Fibroblast of lung (primary cell): ENCODE results near the gene CHTOP. TPM values are rescaled to one million over a fixed set of nuclear protein-coding genes. Genes with fewer than 3 reads are reported as not detected.

Source experiments
- DNase-seq, 2 donors: peaks; one replicate each; pipeline versions ENCODE4 v3.0.0 to v3.0.0-alpha.2; 2010; ENCODE audit warnings: low read depth in 2 of 2
- H2AFZ ChIP-seq: 2 replicates; pipeline ENCODE4 v1.5.1; 2012; ENCODE audit warnings: low read length, control low read depth, inconsistent platforms
- H3K27ac ChIP-seq: 2 replicates; pipeline ENCODE4 v1.5.1; 2011; ENCODE audit warnings: low read length, control low read depth; ENCODE audit not compliant: insufficient read depth
- H3K27me3 ChIP-seq: 2 replicates; pipeline ENCODE4 v1.5.1; 2011; ENCODE audit warnings: mild to moderate bottlenecking, low read length; ENCODE audit not compliant: control insufficient read depth, insufficient read depth
- H3K36me3 ChIP-seq: 2 replicates; pipeline ENCODE4 v1.5.1; 2011; ENCODE audit warnings: low read length; ENCODE audit not compliant: control insufficient read depth, insufficient read depth
- H3K4me1 ChIP-seq: 2 replicates; pipeline ENCODE4 v1.5.1; 2011; ENCODE audit warnings: low read length; ENCODE audit not compliant: control insufficient read depth, insufficient read depth; ENCODE audit errors: extremely low read depth
- H3K4me2 ChIP-seq: 2 replicates; pipeline ENCODE4 v1.5.1; 2011; ENCODE audit warnings: low read length, control low read depth; ENCODE audit not compliant: insufficient read depth; ENCODE audit errors: extremely low read depth
- H3K4me3 ChIP-seq, 4 experiments: fragments of 200-600 bp in 1 of 4; sonication (generic) in 1 of 4; replicated peaks in 1 of 4; 2 replicates each; pipeline ENCODE4 v1.5.1; 2011 to 2016; ENCODE audit warnings: low read length in 4 of 4, low read depth in 3 of 4, mild to moderate bottlenecking in 3 of 4, control low read depth in 2 of 4, inconsistent platforms in 1 of 4, mixed read lengths in 1 of 4; ENCODE audit not compliant: insufficient read depth in 1 of 4; ENCODE audit errors: control extremely low read depth in 1 of 4
- H3K79me2 ChIP-seq: 2 replicates; pipeline ENCODE4 v1.5.1; 2012; ENCODE audit warnings: mild to moderate bottlenecking, low read length, inconsistent platforms; ENCODE audit not compliant: control insufficient read depth, insufficient read depth
- H3K9ac ChIP-seq: 2 replicates; pipeline ENCODE4 v1.5.1; 2011; ENCODE audit warnings: mild to moderate bottlenecking, low read length, control low read depth; ENCODE audit not compliant: insufficient read depth
- H3K9me3 ChIP-seq: 2 replicates; pipeline ENCODE4 v1.5.1; 2012; ENCODE audit warnings: low read depth, low read length; ENCODE audit not compliant: control insufficient read depth, insufficient read depth
- H4K20me1 ChIP-seq: 2 replicates; pipeline ENCODE4 v1.5.1; 2011; ENCODE audit warnings: low read length; ENCODE audit not compliant: control insufficient read depth, insufficient read depth; ENCODE audit errors: extremely low read depth
- EZH2 ChIP-seq: IDR thresholded peaks from 2 replicates; pipeline ENCODE4 v1.5.1; 2012; ENCODE audit warnings: low read length, control low read depth, mild to moderate bottlenecking; ENCODE audit errors: missing control alignments
- polyA plus RNA-seq, 2 donors: library from polyadenylated mRNA; depleted of rRNA in 1 of 2; stranded (reverse) in 1 of 2; unstranded in 1 of 2; fragments of >200 nt; gene quantifications; 2 replicates each; pipeline ENCODE4 v1.2.1, GENCODE V29; 2011 to 2012; ENCODE audit warnings: missing spikeins in 1 of 2
- total RNA-seq: library from RNA; depleted of rRNA; stranded (reverse); fragments of >200 nt; gene quantifications from 2 replicates; pipeline ENCODE4 v1.2.1, GENCODE V29; 2014
- TF ChIP-seq, protein P1 (sequence below), 2 donors: IDR thresholded peaks in 1 of 2; conservative IDR thresholded peaks in 1 of 2; 1 replicate in 1 of 2; 2 replicates in 1 of 2; pipeline ENCODE4 v1.5.1; 2011 to 2012; ENCODE audit warnings: low read length in 2 of 2, control low read depth in 1 of 2, inconsistent platforms in 1 of 2, low read depth in 1 of 2, mild to moderate bottlenecking in 1 of 2

Gene CHTOP
- total and polyA plus RNA-seq, 2 donors (not counting 1 experiment from before 2014, with no cell fraction given): 34.0 to 47.6 TPM

DNA sequence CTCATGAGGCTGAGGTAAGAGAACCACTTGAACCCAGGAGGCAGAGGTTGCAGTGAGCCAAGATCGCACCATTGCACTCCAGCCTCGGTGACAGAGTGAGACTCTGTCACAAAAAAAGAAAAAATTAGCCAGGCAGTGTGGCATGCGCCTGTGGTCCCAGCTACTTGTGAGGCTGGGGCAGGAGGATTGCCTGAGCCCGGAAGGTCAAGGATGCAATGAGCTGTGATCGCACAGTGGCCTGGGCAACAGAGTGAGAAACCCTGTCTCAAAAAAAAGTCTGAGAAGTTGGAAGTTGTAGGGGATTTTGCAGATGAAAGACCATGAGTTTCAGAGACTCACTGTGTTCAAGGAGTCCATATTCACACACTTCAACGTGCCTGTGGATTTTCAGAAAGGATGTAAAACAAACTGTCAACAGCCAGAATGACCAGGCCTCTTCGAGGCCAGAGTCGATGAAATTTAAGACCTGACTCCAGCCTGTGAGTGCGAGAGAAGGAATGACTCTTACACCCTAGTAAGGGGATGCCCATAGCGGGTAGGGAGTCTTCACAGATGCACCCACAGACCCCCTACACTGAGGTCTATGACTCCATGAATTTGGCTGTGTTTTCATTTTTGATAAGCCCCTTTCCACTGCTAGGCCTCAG is 8.8 kb upstream of the CHTOP start:
- no peak for TF ChIP-seq EZH2
- TF ChIP-seq, protein P1, sequence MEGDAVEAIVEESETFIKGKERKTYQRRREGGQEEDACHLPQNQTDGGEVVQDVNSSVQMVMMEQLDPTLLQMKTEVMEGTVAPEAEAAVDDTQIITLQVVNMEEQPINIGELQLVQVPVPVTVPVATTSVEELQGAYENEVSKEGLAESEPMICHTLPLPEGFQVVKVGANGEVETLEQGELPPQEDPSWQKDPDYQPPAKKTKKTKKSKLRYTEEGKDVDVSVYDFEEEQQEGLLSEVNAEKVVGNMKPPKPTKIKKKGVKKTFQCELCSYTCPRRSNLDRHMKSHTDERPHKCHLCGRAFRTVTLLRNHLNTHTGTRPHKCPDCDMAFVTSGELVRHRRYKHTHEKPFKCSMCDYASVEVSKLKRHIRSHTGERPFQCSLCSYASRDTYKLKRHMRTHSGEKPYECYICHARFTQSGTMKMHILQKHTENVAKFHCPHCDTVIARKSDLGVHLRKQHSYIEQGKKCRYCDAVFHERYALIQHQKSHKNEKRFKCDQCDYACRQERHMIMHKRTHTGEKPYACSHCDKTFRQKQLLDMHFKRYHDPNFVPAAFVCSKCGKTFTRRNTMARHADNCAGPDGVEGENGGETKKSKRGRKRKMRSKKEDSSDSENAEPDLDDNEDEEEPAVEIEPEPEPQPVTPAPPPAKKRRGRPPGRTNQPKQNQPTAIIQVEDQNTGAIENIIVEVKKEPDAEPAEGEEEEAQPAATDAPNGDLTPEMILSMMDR (conservative IDR thresholded peaks at IDR 0.05 in 1 of 2, IDR thresholded peaks at IDR 0.05 in 1 of 2; ENCODE audit: low read depth in 1 of 2, low read length in 2 of 2): no peak
- Histone ChIP-seq H3K9me3 (no peaks in the 10 kb centered on the region), H3K4me2 (peak overlapping the region; percentile 20), H3K4me1 (peaks cover 2% of the 10 kb centered on the region), H4K20me1 (no peaks in the 10 kb centered on the region), H3K9ac (no peak overlapping the region), H3K36me3 (peaks cover 3% of the 10 kb centered on the region), H3K27ac (no peak overlapping the region), H3K79me2 (peaks cover 18% of the 10 kb centered on the region), H3K27me3 (no peaks in the 10 kb centered on the region), H2AFZ (no peak overlapping the region), H3K4me3 (peak overlapping the region in 1 of 4 experiments; percentile 89)
- no peak for DNase-seq

DNA sequence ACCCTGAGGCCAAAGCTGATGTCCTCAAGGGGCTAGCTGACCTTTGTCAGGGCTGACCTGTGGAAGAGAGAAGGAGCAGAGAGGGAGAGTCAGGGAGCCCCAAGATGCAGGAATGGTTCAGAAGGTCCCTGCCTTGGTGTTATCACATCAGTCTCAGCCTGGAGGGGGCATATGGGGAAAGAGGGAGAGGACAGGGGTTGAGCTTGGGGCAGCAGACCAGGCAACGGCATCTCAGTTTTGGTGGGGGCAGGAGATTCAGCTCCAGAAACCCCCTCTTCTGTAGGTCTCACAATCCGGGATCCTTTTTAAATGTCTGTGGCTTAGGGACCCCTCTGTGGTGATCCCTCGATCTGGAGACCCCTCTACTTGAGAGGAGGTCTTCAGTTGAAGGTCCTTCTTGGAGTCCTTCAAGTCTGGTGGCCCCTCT is 7.4 kb upstream of the CHTOP start:
- Histone ChIP-seq H3K4me1 (peaks cover 2% of the 10 kb centered on the region), H3K36me3 (peaks cover 3% of the 10 kb centered on the region), H3K27me3 (no peaks in the 10 kb centered on the region), H3K9ac (peak overlapping the region; percentile 84), H3K9me3 (no peaks in the 10 kb centered on the region), H3K27ac (peak overlapping the region; percentile 95), H2AFZ (no peak overlapping the region), H3K79me2 (peaks cover 18% of the 10 kb centered on the region), H3K4me2 (peak overlapping the region; percentile 75), H4K20me1 (no peaks in the 10 kb centered on the region), H3K4me3 (peak overlapping the region; percentile 72 to 89 (median 78))
- DNase-seq: no peak
- TF ChIP-seq, protein P1 (conservative IDR thresholded peaks at IDR 0.05 in 1 of 2, IDR thresholded peaks at IDR 0.05 in 1 of 2; ENCODE audit: low read depth in 1 of 2, low read length in 2 of 2): no peak
- no peak for TF ChIP-seq EZH2

DNA sequence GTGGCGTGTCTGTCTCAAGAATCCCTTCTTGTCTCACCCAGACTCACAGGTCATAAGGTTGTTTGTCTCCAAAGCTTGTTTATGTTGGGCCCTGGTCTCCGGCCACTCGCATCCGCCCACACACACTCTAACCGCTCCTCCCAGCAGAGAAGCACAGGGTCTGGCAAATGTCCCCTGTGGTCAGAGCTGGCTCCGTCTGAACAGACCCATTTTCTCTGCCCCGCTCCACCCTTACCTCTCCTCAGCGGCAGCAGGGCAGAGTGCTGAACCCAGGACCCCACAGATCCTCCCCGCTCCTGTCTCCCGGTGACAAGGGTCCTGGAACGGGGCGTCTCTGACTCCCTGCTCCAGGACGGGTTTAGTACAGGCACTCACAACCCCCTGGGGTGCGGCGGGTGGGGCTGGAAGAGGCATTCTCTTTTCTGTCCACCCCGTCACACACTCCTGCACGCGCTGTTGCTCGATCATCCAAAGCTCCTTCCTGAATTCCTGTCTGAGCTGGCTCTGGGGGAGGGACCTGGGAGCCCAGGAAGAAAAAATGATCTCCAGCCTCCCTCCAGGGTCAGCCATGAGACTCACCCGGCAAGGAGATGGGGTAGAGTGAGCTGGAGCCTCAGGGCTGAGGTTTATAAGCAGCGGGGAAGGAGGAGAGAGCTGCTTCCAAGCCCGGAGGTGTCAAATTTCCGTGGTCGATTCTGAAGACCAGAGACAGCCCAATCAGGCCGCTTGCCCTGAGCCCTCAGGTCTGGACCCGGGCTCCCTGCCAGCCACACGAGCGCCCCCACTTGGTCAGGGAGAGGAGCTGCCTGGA is 6.8 kb upstream of the CHTOP start, which contains the start of gene S100A13:
Gene S100A13 (minus strand): TSS at position 602 of the 811 bp plus-strand sequence. CDS start 1,033 bp downstream, outside the sequence.
- H4K20me1 ChIP-seq: no peaks in the 10 kb centered on the region

More for the DNA sequence above, 6.8 kb upstream of the CHTOP start, which contains the start of gene S100A13:
- Histone ChIP-seq H3K9ac (peak within 1 kb of the TSS; percentile 84), H3K79me2 (peaks cover 18% of the 10 kb centered on the region), H3K9me3 (no peaks in the 10 kb centered on the region), H3K4me2 (peak within 1 kb of the TSS; percentile 75), H3K27ac (peak within 1 kb of the TSS; percentile 95), H3K36me3 (peaks cover 3% of the 10 kb centered on the region), H3K4me1 (peaks cover 2% of the 10 kb centered on the region), H2AFZ (peak within 1 kb of the TSS; percentile 15), H3K4me3 (peak within 1 kb of the TSS; percentile 72 to 89 (median 78)), H3K27me3 (no peaks in the 10 kb centered on the region)
- TF ChIP-seq, protein P1 (conservative IDR thresholded peaks at IDR 0.05 in 1 of 2, IDR thresholded peaks at IDR 0.05 in 1 of 2; ENCODE audit: low read depth in 1 of 2, low read length in 2 of 2): peak in 1 of 2 donors; percentile 47
- no peak for TF ChIP-seq EZH2
- peak; percentile 94 to 96 for DNase-seq
